GM18867 (cell line): ENCODE results near the gene ISM2.

ENCODE experiments used
- ATAC-seq: cut with Tn5 transposase; IDR thresholded peaks from one replicate; pipeline ENCODE4 v1.9.1; 2021; ENCODE audit warnings: mild to moderate bottlenecking, moderate library complexity; ENCODE audit not compliant: unreplicated experiment

ISM2 gene

GRCh38 chr14:77508876-77509275 is 10.3 kb upstream of the ISM2 start:
- no peak for ATAC-seq

GRCh38 chr14:77508249-77508648 is 9.6 kb upstream of the ISM2 start:
- ATAC-seq, result no peak

GRCh38 chr14:77507762-77508161 is 9.1 kb upstream of the ISM2 start:
- ATAC-seq, result no peak

- no peak for ATAC-seq
Measured at GRCh38 chr14:77505031-77505430, 6.4 kb upstream of the ISM2 start.

- ATAC-seq, result no peak
Measured at GRCh38 chr14:77503138-77503537, 4.5 kb upstream of the ISM2 start.

GRCh38 chr14:77502109-77502782 is 3.6 kb upstream of the ISM2 start:
- ATAC-seq, result no peak

GRCh38 chr14:77498984-77499527 is 440 bp upstream of the ISM2 start:
- ATAC-seq, result peak; percentile 27

GRCh38 chr14:77495334-77495733 is 3.3 kb downstream of the ISM2 start:
- no peak for ATAC-seq

GRCh38 chr14:77491056-77491455 is 7.6 kb downstream of the ISM2 start:
- ATAC-seq, result no peak

- ATAC-seq, result no peak
Measured at GRCh38 chr14:77490347-77490986, 8.1 kb downstream of the ISM2 start.

GRCh38 chr14:77489041-77489440 is 9.6 kb downstream of the ISM2 start:
- ATAC-seq, result no peak

- no peak for ATAC-seq
Measured at GRCh38 chr14:77488558-77488957, 10.1 kb downstream of the ISM2 start.

GRCh38 chr14:77485901-77486678 is 12.5 kb downstream of the ISM2 start:
- no peak for ATAC-seq

- ATAC-seq, result no peak
Measured at GRCh38 chr14:77485256-77485655, 13.4 kb downstream of the ISM2 start.

GRCh38 chr14:77482422-77482821 is 16.2 kb downstream of the ISM2 start:
- no peak for ATAC-seq

GRCh38 chr14:77478796-77479195 is 19.8 kb downstream of the ISM2 start:
- ATAC-seq, result peak; percentile 81

- no peak for ATAC-seq
Measured at GRCh38 chr14:77478029-77478428, 20.6 kb downstream of the ISM2 start.

GRCh38 chr14:77475432-77476115 is 23.0 kb downstream of the ISM2 start:
- ATAC-seq, result no peak

- ATAC-seq, result no peak
Measured at GRCh38 chr14:77474479-77475177, 24.0 kb downstream of the ISM2 start.

- ATAC-seq, result no peak
Measured at GRCh38 chr14:77473921-77474320, 24.7 kb downstream of the ISM2 start.
